Astrocyte of the cerebellum (primary cell): ENCODE measurements around the gene TROAP.

Experiments
- DNase-seq: peaks from one replicate; pipeline ENCODE4 v3.0.0-alpha.2; 2011; ENCODE audit warnings: low read depth
- H3K4me3 ChIP-seq: 2 replicates; pipeline ENCODE4 v1.5.1; 2011; ENCODE audit warnings: mild to moderate bottlenecking, low read depth, low read length, moderate library complexity
- CTCF ChIP-seq: IDR thresholded peaks from 2 replicates; pipeline ENCODE4 v1.5.1; 2012; ENCODE audit warnings: low read length, low read depth, moderate library complexity, mild to moderate bottlenecking; ENCODE audit errors: missing control alignments
- in situ Hi-C: cut with HindIII; loops from 2 replicates; pipeline ENCODE4 v1.10.0; 2017; ENCODE audit warnings: low sequenced_read_pairs

Gene TROAP

GRCh38 chr12:49349266-49349665 lies 26.2 kb downstream of the TROAP start:
- no peak overlapping the region for H3K4me3 ChIP-seq
- DNase-seq: no peak
- TF ChIP-seq CTCF: no peak
- in situ Hi-C loops: no loop called here

DNA sequence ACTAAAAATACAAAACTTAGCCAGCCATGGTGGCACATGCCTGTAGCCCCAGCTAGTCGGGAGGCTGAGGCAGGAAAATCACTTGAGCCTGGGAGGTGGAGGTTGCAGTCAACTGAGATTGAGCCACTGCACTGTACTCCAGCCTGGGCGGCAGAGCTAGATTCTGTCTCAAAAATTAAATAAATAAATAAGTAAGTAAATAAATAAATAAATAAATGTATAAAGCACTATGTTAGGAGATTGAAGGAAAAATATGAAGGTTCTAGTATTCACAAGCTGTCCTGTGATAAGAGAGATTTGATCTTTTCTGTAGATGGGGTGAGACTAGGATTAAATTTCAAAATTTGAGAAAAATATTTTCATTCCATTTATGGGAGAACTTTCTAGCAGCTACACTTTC lies 29.3 kb downstream of the TROAP start:
- DNase-seq: no peak
- no peak overlapping the region for H3K4me3 ChIP-seq
- no peak for TF ChIP-seq CTCF
- in situ Hi-C loops: no loop called here

GRCh38 chr12:49355913-49356312 lies 32.9 kb downstream of the TROAP start:
- in situ Hi-C loops: no loop called here
- H3K4me3 ChIP-seq: no peak overlapping the region
- no peak for DNase-seq
- no peak for TF ChIP-seq CTCF

- TF ChIP-seq CTCF: peak; percentile 23
- no peak overlapping the region for H3K4me3 ChIP-seq
- in situ Hi-C loops: no loop called here
- DNase-seq: no peak
Measured at GRCh38 chr12:49357103-49357678, 34.1 kb downstream of the TROAP start.

GRCh38 chr12:49358483-49359141 lies 35.6 kb downstream of the TROAP start:
- peak; percentile 58 for DNase-seq
- peak; percentile 85 for TF ChIP-seq CTCF
- in situ Hi-C loops: no loop called here
- no peak overlapping the region for H3K4me3 ChIP-seq

- H3K4me3 ChIP-seq: no peak overlapping the region
- no peak for TF ChIP-seq CTCF
- in situ Hi-C loops: no loop called here
Measured at GRCh38 chr12:49359671-49360070, 36.6 kb downstream of the TROAP start.

More at GRCh38 chr12:49359671-49360070, 36.6 kb downstream of the TROAP start:
- no peak for DNase-seq
